Esophagus muscularis mucosa (tissue), 4 donors: Measurements from ENCODE around the gene PLEKHA5. TPM values are rescaled to one million over a fixed set of nuclear protein-coding genes. Genes with fewer than 3 reads are reported as not detected.

Experiments
- DNase-seq: peaks from one replicate; pipeline ENCODE4 v3.0.0-alpha.2; 2017; ENCODE audit errors: extremely low spot score
- H3K27ac ChIP-seq, 4 donors: fragments of 200-600 bp; sonication (generic); replicated peaks in 1 of 4; 1 replicate in 3 of 4; 2 replicates in 1 of 4; pipeline ENCODE4 v1.5.1; 2016 to 2019; ENCODE audit warnings: mild to moderate bottlenecking in 1 of 4
- H3K27me3 ChIP-seq, 4 donors: fragments of 200-600 bp; sonication (generic); one replicate each; pipeline versions ENCODE4 v1.5.1 to v1.6.0; 2016 to 2019
- H3K36me3 ChIP-seq, 4 donors: fragments of 200-600 bp; sonication (generic); one replicate each; pipeline ENCODE4 v1.5.1; 2016 to 2019
- H3K4me1 ChIP-seq, 4 donors: fragments of 200-600 bp; sonication (generic); one replicate each; pipeline ENCODE4 v1.5.1; 2016 to 2019
- H3K4me3 ChIP-seq, 4 donors: fragments of 200-600 bp; sonication (generic); 1 replicate in 2 of 4; 2 replicates in 2 of 4; pipeline ENCODE4 v1.5.1; 2016 to 2019; ENCODE audit warnings: mild to moderate bottlenecking in 4 of 4, moderate library complexity in 1 of 4
- H3K9me3 ChIP-seq, 4 donors: fragments of 200-600 bp; sonication (generic); 1 replicate in 3 of 4; 2 replicates in 1 of 4; pipeline ENCODE4 v1.5.1; 2016 to 2019
- CTCF ChIP-seq, 3 experiments: fragments of 200-600 bp in 2 of 3; fragments of 450-650 bp in 1 of 3; sonication (generic) in 2 of 3; IDR thresholded peaks; one replicate each; pipeline ENCODE4 v1.5.1; 2017 to 2019; ENCODE audit warnings: antibody characterized with exemption in 3 of 3, mild to moderate bottlenecking in 2 of 3, moderate library complexity in 1 of 3
- EP300 ChIP-seq: sonication (generic); formaldehyde crosslinking; IDR thresholded peaks from one replicate; pipeline ENCODE4 v1.6.1; 2017; ENCODE audit warnings: antibody characterized with exemption
- POLR2A ChIP-seq: fragments of 450-650 bp; IDR thresholded peaks from one replicate; pipeline ENCODE4 v1.6.1; 2017; ENCODE audit warnings: antibody characterized with exemption, moderate library complexity, mild to moderate bottlenecking, low read depth
- POLR2AphosphoS5 ChIP-seq, 2 donors: sonication (generic); formaldehyde crosslinking; IDR thresholded peaks; one replicate each; pipeline ENCODE4 v1.6.1; 2017; ENCODE audit warnings: antibody characterized with exemption in 2 of 2
- WGBS: methylation state at CpG from one replicate; pipeline ENCODE4 v1.1.5; 2018; 5-methylcytosine and 5-hydroxymethylcytosine counted together
- intact Hi-C: fragments of 100-400 bp; cut with DNase I; formaldehyde crosslinking; loops from one replicate; pipeline ENCODE4 v1.15.1; 2023
- total RNA-seq, 4 donors: library from RNA; depleted of rRNA; stranded (reverse); fragments of >200 nt; gene quantifications; one replicate each; pipeline versions ENCODE4 v1.1.0 to v1.2.1, GENCODE V29; 2016

Gene PLEKHA5
- total RNA-seq, 4 donors from 2014 or later: 50.7 to 88.5 (median 58.6) TPM

DNA sequence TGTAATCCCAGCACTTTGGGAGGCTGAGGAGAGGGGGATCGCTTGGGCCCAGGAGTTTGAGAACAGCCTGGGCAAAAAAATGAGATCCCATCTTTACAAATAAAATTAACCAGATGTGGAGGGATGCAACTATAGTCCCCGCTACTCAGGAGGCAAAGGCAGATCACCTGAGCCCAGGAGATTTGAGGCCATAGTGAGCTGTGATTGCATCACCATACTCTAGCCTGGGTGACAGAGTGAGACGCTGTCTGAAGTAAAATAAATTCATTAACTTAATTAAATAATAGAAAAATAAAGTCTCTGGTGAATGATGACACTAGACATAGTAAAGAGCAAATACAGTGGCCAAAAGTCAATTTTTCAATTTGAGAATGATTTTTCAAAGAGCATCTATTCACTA, 16.1 kb upstream of the PLEKHA5 start:
- 96% methylated on average over 3 of the region's 3 CpGs for WGBS
- intact Hi-C loops: no loop called here
- TF ChIP-seq POLR2A: no peak
- no peak for TF ChIP-seq POLR2AphosphoS5 (IDR thresholded peaks at IDR 0.05)
- TF ChIP-seq EP300: no peak
- TF ChIP-seq CTCF (IDR thresholded peaks at IDR 0.05): no peak

GRCh38 chr12:19115285-19115684, 14.2 kb upstream of the PLEKHA5 start:
- intact Hi-C loops: no loop called here
- TF ChIP-seq CTCF (IDR thresholded peaks at IDR 0.05): no peak
- no peak for TF ChIP-seq POLR2A
- TF ChIP-seq POLR2AphosphoS5 (IDR thresholded peaks at IDR 0.05): no peak
- TF ChIP-seq EP300: no peak
- no peak for DNase-seq
- no peaks in the 10 kb centered on the region for H3K27me3 ChIP-seq
- no peaks in the 10 kb centered on the region for H3K9me3 ChIP-seq
- H3K27ac ChIP-seq: no peak overlapping the region
- H3K36me3 ChIP-seq: no peaks in the 10 kb centered on the region
- peaks cover 0 to 10% (median 0%) of the 10 kb centered on the region in 4 donors for H3K4me1 ChIP-seq
- no peak overlapping the region for H3K4me3 ChIP-seq
- 50% methylated on average over 1 of the region's 1 CpG for WGBS

More for the DNA sequence above, 16.1 kb upstream of the PLEKHA5 start:
- no peak for DNase-seq
- H3K27ac ChIP-seq: no peak overlapping the region
- H3K9me3 ChIP-seq: no peaks in the 10 kb centered on the region
- no peak overlapping the region for H3K4me3 ChIP-seq
- H3K27me3 ChIP-seq: no peaks in the 10 kb centered on the region
- peaks cover 0 to 10% (median 0%) of the 10 kb centered on the region in 4 donors for H3K4me1 ChIP-seq
- no peaks in the 10 kb centered on the region for H3K36me3 ChIP-seq

- 98% methylated on average over 3 of the region's 3 CpGs for WGBS
- Histone ChIP-seq H3K36me3 (no peaks in the 10 kb centered on the region), H3K27me3 (no peaks in the 10 kb centered on the region), H3K4me3 (no peak overlapping the region), H3K9me3 (no peaks in the 10 kb centered on the region), H3K27ac (no peak overlapping the region), H3K4me1 (peaks cover 0 to 10% (median 0%) of the 10 kb centered on the region in 4 donors)
- no peak for TF ChIP-seq CTCF (IDR thresholded peaks at IDR 0.05)
- no peak for TF ChIP-seq EP300
- TF ChIP-seq POLR2A: no peak
- no peak for TF ChIP-seq POLR2AphosphoS5 (IDR thresholded peaks at IDR 0.05)
- intact Hi-C loops: no loop called here
- DNase-seq: no peak
Measured at GRCh38 chr12:19119440-19119839, 10.1 kb upstream of the PLEKHA5 start.

DNA sequence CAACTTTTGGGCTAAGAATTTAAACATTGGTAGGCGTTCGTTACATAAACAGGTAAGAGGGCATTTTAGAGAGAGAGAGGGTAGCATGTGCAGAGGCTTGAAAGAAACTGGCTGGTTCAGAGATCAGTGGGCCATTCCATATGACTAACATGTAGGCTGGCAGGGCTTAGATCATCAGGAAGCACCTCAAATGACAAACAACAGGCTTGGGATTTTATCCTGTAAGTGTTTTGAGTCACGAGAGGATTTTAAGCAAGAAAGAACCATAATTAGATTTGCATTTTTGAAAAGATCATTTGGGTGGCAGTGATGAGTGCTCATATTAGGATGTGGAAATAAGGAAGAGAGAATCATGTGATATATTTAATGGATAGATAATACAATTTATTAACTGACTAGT, 8.7 kb upstream of the PLEKHA5 start:
- H3K27me3 ChIP-seq: no peaks in the 10 kb centered on the region
- DNase-seq: no peak
- intact Hi-C loops: no loop called here
- WGBS: 68% methylated on average over 3 of the region's 3 CpGs
- no peak for TF ChIP-seq CTCF (IDR thresholded peaks at IDR 0.05)
- no peak for TF ChIP-seq POLR2AphosphoS5 (IDR thresholded peaks at IDR 0.05)
- no peak for TF ChIP-seq EP300
- TF ChIP-seq POLR2A: no peak
- no peak overlapping the region for H3K4me3 ChIP-seq
- no peak overlapping the region for H3K27ac ChIP-seq
- no peaks in the 10 kb centered on the region for H3K36me3 ChIP-seq
- H3K4me1 ChIP-seq: peaks cover 0 to 10% (median 0%) of the 10 kb centered on the region in 4 donors
- H3K9me3 ChIP-seq: no peaks in the 10 kb centered on the region

- Histone ChIP-seq H3K4me3 (no peak overlapping the region), H3K27ac (no peak overlapping the region), H3K4me1 (peaks cover 0 to 10% (median 0%) of the 10 kb centered on the region in 4 donors), H3K9me3 (peaks cover 0 to 7% (median 2%) of the 10 kb centered on the region in 4 donors), H3K27me3 (no peaks in the 10 kb centered on the region), H3K36me3 (no peaks in the 10 kb centered on the region)
- intact Hi-C loops: no loop called here
- no peak for DNase-seq
- WGBS: 83% methylated on average over 1 of the region's 1 CpG
- TF ChIP-seq EP300 (no peak), POLR2A (no peak), POLR2AphosphoS5 (IDR thresholded peaks at IDR 0.05) (no peak), CTCF (IDR thresholded peaks at IDR 0.05) (no peak)
Measured at GRCh38 chr12:19121449-19122018, 8.0 kb upstream of the PLEKHA5 start.
